NCI-H1694 (cell line): ENCODE data around the gene TRIP11.

Source experiments
- DNase-seq: peaks from one replicate; lab custom pipeline; 2025; lab: John Stamatoyannopoulos, UW

TRIP11 gene

GRCh38 chr14:91918186-91918883 is 121.5 kb downstream of the TRIP11 start:
- no peak for DNase-seq
